Stimulated activated CD4-positive, alpha-beta T cell treated with anti-CD3 and anti-CD28 coated beads, Interleukin-15, amount 100 ng/mL, for 1 hour (primary cell): ENCODE results near the gene LGALS7.

ENCODE experiments used
- DNase-seq, 2 donors: peaks; one replicate each; pipeline ENCODE4 v3.0.0-alpha.2; 2020; ENCODE audit warnings: low read depth in 1 of 2, low spot score in 1 of 2

LGALS7 gene

GRCh38 chr19:38740932-38741331 lies 32.4 kb downstream of the LGALS7 start:
- DNase-seq, result no peak

- no peak for DNase-seq
Observed at GRCh38 chr19:38740257-38740592, 33.1 kb downstream of the LGALS7 start.

- DNase-seq, result no peak
Observed at GRCh38 chr19:38739440-38740256, 33.7 kb downstream of the LGALS7 start.

GRCh38 chr19:38737921-38738737 lies 35.2 kb downstream of the LGALS7 start:
- no peak for DNase-seq

GRCh38 chr19:38737281-38737865 lies 35.9 kb downstream of the LGALS7 start:
- DNase-seq, result no peak

- peak; percentile 39 to 58 for DNase-seq
Observed at GRCh38 chr19:38736413-38737280, 36.7 kb downstream of the LGALS7 start.

- DNase-seq, result peak in 1 of 2 donors; percentile 44
Observed at GRCh38 chr19:38736036-38736412, 37.3 kb downstream of the LGALS7 start.

GRCh38 chr19:38735257-38735686 lies 38.0 kb downstream of the LGALS7 start:
- DNase-seq, result no peak

GRCh38 chr19:38734426-38735256 lies 38.7 kb downstream of the LGALS7 start:
- DNase-seq, result no peak

- no peak for DNase-seq
Observed at GRCh38 chr19:38734176-38734425, 39.2 kb downstream of the LGALS7 start.

GRCh38 chr19:38733493-38734175 lies 39.7 kb downstream of the LGALS7 start:
- no peak for DNase-seq

GRCh38 chr19:38733241-38733492 lies 40.1 kb downstream of the LGALS7 start:
- DNase-seq, result no peak

GRCh38 chr19:38731654-38732301 lies 41.5 kb downstream of the LGALS7 start:
- DNase-seq, result no peak

- no peak for DNase-seq
Observed at GRCh38 chr19:38730731-38731589, 42.4 kb downstream of the LGALS7 start.

GRCh38 chr19:38730470-38730730 lies 42.9 kb downstream of the LGALS7 start:
- DNase-seq, result no peak

GRCh38 chr19:38729653-38730469 lies 43.5 kb downstream of the LGALS7 start:
- DNase-seq, result peak; percentile 58 to 72

GRCh38 chr19:38728752-38729541 lies 44.4 kb downstream of the LGALS7 start:
- no peak for DNase-seq
